Mesothelial cell of epicardium (in vitro differentiated cells): Measurements from ENCODE around the gene CCDC81. TPM values are rescaled to one million over a fixed set of nuclear protein-coding genes. Genes with fewer than 3 reads are reported as not detected.

Experiments used
- DNase-seq, 2 experiments: peaks; one replicate each; pipeline ENCODE4 v3.0.0; 2021; ENCODE audit warnings: low spot score in 2 of 2; ENCODE audit not compliant: unreplicated experiment in 2 of 2
- H3K27ac Mint-ChIP-seq: 2 replicates; pipeline ENCODE4 v1.8.0; 2021; ENCODE audit warnings: mixed read lengths
- H3K27me3 Mint-ChIP-seq: 2 replicates; pipeline ENCODE4 v1.8.0; 2021; ENCODE audit warnings: low read depth, mixed read lengths
- H3K36me3 Mint-ChIP-seq: 2 replicates; pipeline ENCODE4 v1.8.0; 2021; ENCODE audit warnings: mixed read lengths
- H3K4me1 Mint-ChIP-seq: 2 replicates; pipeline ENCODE4 v1.8.0; 2021; ENCODE audit warnings: mixed read lengths
- H3K4me3 Mint-ChIP-seq: 2 replicates; pipeline ENCODE4 v1.8.0; 2021; ENCODE audit warnings: mild to moderate bottlenecking, moderate library complexity, mixed read lengths
- H3K9me3 Mint-ChIP-seq: 2 replicates; pipeline ENCODE4 v1.8.0; 2021; ENCODE audit warnings: mixed read lengths
- CTCF ChIP-seq: fragments of 200-600 bp; sonication (generic); IDR thresholded peaks from one replicate; pipeline ENCODE4 v1.5.0; 2021; ENCODE audit warnings: antibody characterized with exemption; ENCODE audit not compliant: unreplicated experiment
- total RNA-seq: library from RNA; stranded (reverse); gene quantifications from 3 replicates; pipeline ENCODE4 v1.2.1, GENCODE V29; 2021

The CCDC81 gene
- total RNA-seq, 1 donor from 2014 or later: 2.8 TPM

- Mint-ChIP-seq H3K4me3 (no peak overlapping the region), H3K27me3 (no peaks in the 10 kb centered on the region), H3K27ac (no peak overlapping the region), H3K4me1 (peaks cover 9% of the 10 kb centered on the region), H3K9me3 (no peaks in the 10 kb centered on the region), H3K36me3 (no peaks in the 10 kb centered on the region)
- TF ChIP-seq CTCF: peak; percentile 89
- peak; percentile 76 to 88 for DNase-seq
Observed at GRCh38 chr11:86456075-86456939, 81.6 kb downstream of the CCDC81 start.

GRCh38 chr11:86458294-86459001, 83.8 kb downstream of the CCDC81 start:
- H3K36me3 Mint-ChIP-seq: peaks cover 3% of the 10 kb centered on the region
- TF ChIP-seq CTCF: no peak
- no peak overlapping the region for H3K4me3 Mint-ChIP-seq
- DNase-seq: no peak
- H3K27ac Mint-ChIP-seq: no peak overlapping the region
- H3K9me3 Mint-ChIP-seq: no peaks in the 10 kb centered on the region
- H3K4me1 Mint-ChIP-seq: peaks cover 9% of the 10 kb centered on the region
- no peaks in the 10 kb centered on the region for H3K27me3 Mint-ChIP-seq

- no peak for TF ChIP-seq CTCF
- no peaks in the 10 kb centered on the region for H3K27me3 Mint-ChIP-seq
- no peaks in the 10 kb centered on the region for H3K9me3 Mint-ChIP-seq
- H3K4me1 Mint-ChIP-seq: peaks cover 9% of the 10 kb centered on the region
- peaks cover 3% of the 10 kb centered on the region for H3K36me3 Mint-ChIP-seq
- no peak for DNase-seq
- H3K27ac Mint-ChIP-seq: no peak overlapping the region
- no peak overlapping the region for H3K4me3 Mint-ChIP-seq
Observed at GRCh38 chr11:86459002-86459385, 84.3 kb downstream of the CCDC81 start.

- no peaks in the 10 kb centered on the region for H3K27me3 Mint-ChIP-seq
- peaks cover 9% of the 10 kb centered on the region for H3K4me1 Mint-ChIP-seq
- peak in 1 of 2 experiments; percentile 47 for DNase-seq
- no peak for TF ChIP-seq CTCF
- H3K36me3 Mint-ChIP-seq: peaks cover 3% of the 10 kb centered on the region
- H3K27ac Mint-ChIP-seq: no peak overlapping the region
- H3K4me3 Mint-ChIP-seq: no peak overlapping the region
- no peaks in the 10 kb centered on the region for H3K9me3 Mint-ChIP-seq
Observed at GRCh38 chr11:86459682-86460460, 85.2 kb downstream of the CCDC81 start.

- H3K4me3 Mint-ChIP-seq: no peak overlapping the region
- no peak overlapping the region for H3K27ac Mint-ChIP-seq
- no peak for DNase-seq
- H3K36me3 Mint-ChIP-seq: peaks cover 3% of the 10 kb centered on the region
- H3K9me3 Mint-ChIP-seq: no peaks in the 10 kb centered on the region
- no peaks in the 10 kb centered on the region for H3K27me3 Mint-ChIP-seq
- no peak for TF ChIP-seq CTCF
- peaks cover 9% of the 10 kb centered on the region for H3K4me1 Mint-ChIP-seq
Observed at GRCh38 chr11:86460461-86461385, 86.0 kb downstream of the CCDC81 start.
